GM12892 (cell line): Measurements from ENCODE around the gene PDZK1.

Experiments used
- DNase-seq: peaks from one replicate; pipeline ENCODE4 v3.0.0; 2011; ENCODE audit not compliant: insufficient read length
- FAIRE-seq: peaks from 2 replicates; lab custom pipeline; 2011; peaks lifted over from hg19 to GRCh38; lab: Jason Lieb, UNC
- POLR2A ChIP-seq: IDR thresholded peaks from 2 replicates; pipeline ENCODE4 v1.6.1; 2011; ENCODE audit warnings: low read depth, low read length, control low read depth
- POLR2AphosphoS5 ChIP-seq: IDR thresholded peaks from 2 replicates; pipeline ENCODE4 v1.6.1; 2011; ENCODE audit warnings: low read depth, low read length, control low read depth
- TAF1 ChIP-seq: IDR thresholded peaks from 2 replicates; pipeline ENCODE4 v1.6.1; 2011; ENCODE audit warnings: low read depth, mild to moderate bottlenecking, control low read depth, low read length, borderline replicate concordance

PDZK1 gene

DNA sequence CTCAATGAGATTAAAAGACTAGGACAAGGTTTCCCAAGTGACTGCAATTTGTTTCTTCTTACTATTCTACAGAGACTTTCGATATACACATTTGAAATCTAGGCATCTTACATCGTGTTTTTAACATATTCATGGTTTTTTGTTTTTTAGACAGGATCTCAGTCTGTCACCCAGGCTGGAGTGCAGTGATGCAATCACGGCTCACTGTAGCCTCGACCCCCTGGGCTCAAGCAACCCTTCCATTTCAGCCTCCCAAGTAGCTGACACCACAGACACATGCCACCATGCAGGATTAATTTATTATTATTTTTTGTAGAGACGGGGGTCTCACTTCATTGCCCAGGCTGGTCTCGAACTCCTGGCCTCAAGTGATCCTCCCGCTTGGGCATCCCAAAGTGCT is 1.5 kb downstream of the PDZK1 start:
- FAIRE-seq (no peak), DNase-seq (no peak)
- TF ChIP-seq POLR2A (no peak), TAF1 (no peak), POLR2AphosphoS5 (no peak)

GRCh38 chr1:145702826-145703225 is 4.3 kb downstream of the PDZK1 start:
- no peak for FAIRE-seq
- TF ChIP-seq POLR2AphosphoS5 (no peak), TAF1 (no peak), POLR2A (no peak)

GRCh38 chr1:145702052-145702451 is 5.1 kb downstream of the PDZK1 start:
- DNase-seq (no peak), FAIRE-seq (no peak)
- no peak for TF ChIP-seq TAF1
- no peak for TF ChIP-seq POLR2AphosphoS5
- TF ChIP-seq POLR2A, result no peak

More at GRCh38 chr1:145702826-145703225, 4.3 kb downstream of the PDZK1 start:
- DNase-seq, result no peak

DNA sequence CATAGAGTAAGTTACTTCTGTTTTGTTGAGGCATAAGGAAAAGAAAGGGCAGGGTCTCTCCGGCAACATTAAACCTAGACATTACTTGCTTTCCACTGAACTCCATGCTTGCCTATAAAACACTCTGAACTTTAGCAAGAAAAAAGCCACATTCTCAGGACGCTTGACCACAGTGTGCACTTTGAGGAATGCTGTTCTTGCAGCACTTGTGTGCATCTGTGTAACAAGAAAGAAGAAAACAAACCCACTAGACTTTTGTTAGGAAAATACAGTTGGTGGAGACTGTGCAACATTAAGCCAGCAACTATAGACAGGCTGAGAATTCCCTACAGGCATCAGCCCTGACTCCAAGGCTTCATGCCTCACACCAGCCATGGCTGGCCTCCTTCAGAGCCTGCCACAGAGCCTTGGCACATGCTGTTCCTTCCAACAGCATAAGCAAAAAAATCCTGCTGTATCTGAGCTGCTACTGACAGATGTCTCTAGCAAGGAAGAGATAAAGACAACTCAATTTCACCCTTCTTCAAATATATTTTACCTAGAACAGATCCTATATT is 5.8 kb downstream of the PDZK1 start:
- FAIRE-seq (no peak), DNase-seq (no peak)
- no peak for TF ChIP-seq POLR2A
- no peak for TF ChIP-seq TAF1
- no peak for TF ChIP-seq POLR2AphosphoS5

GRCh38 chr1:145696630-145696960 is 10.6 kb downstream of the PDZK1 start:
- TF ChIP-seq POLR2AphosphoS5 (no peak), POLR2A (no peak), TAF1 (no peak)
- FAIRE-seq (no peak), DNase-seq (no peak)

DNA sequence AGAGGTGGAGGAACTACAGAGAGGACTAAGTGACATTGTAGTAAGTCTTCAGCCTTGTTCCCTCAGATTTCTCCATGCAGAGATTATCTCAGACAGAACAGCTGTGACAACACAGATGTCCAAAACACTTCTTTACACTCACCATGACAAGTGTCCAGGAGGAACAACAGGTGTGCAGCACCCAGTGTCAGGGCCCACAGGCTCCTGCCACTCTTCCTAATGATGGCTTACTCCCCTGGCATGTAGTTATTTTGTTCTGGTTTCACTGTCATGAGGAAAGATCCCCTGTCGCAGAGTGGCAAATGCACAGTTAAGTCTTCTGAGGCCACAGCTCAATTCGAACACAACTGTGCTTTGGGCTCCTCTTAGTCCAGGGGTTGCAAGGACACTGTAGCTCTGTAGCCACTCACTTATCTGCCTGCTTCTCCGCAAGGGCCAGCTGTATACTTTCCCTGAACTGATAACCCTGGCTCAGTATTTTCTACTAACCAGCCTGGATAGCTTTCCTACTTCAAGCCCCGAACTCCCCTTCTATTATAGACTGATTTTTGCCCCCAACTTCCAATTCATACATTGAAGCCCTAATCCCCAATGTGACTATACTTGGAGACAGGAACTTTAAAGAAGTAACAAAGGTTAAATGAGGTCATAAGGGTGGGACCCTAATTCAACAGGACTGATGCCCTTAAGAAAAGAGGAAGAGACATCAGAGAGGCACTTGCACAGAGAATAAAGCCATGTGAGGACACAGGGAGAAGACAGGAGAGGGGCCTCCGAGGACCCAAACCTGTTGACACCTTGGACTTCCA is 11.1 kb downstream of the PDZK1 start:
- DNase-seq (no peak), FAIRE-seq (no peak)
- TF ChIP-seq TAF1 (no peak), POLR2A (no peak), POLR2AphosphoS5 (no peak)

GRCh38 chr1:145692785-145693443 is 14.3 kb downstream of the PDZK1 start:
- TF ChIP-seq POLR2AphosphoS5 (no peak), TAF1 (no peak), POLR2A (no peak)
- no peak for FAIRE-seq
- DNase-seq, result no peak

DNA sequence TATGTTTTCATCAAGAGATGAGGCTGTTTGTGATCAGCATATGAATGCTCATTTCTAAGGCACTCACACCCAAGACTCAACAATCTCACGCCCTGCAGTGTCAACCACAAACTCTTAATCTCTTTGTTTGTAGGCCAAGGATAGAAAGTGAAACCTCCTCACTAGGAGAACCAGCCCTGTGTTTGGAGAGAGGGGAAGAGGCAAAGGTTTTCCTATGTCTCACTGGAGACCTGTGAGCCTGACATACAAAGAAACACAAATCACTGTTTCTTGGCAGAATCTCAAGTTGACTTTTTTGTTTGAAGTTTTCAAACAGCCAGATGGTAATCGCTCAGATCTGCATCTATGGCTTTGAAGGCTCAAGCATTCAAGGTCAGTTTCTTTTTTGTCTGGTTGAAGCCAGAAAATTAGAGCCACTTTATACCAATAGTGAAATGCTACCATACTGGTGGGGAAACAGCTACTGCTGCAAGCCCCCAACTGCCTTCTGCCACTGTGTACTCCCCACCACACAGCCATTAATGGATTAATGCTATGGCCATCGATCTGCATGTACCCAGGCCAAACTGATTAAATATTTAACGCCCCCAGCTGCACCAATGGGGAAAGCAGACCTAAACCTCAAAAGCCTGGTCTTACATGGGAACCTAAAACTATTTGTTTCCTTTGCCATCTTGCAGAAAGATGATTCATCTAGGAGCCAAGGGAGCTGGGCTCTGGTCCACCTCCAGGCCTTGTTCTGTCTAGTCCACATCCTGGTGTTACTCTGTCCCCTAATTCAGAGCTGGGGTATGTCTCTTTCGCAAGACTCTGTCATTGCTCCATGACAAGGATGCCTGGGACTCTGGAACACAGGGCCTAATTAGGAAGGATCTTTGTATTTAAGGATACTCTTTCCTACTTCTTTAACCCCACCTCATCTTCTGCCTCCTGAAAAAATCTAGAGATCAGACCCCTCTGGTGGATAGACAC is 16.3 kb downstream of the PDZK1 start:
- TF ChIP-seq TAF1 (no peak), POLR2AphosphoS5 (no peak), POLR2A (no peak)
- FAIRE-seq (peak; percentile 64), DNase-seq (peak; percentile 31)

DNA sequence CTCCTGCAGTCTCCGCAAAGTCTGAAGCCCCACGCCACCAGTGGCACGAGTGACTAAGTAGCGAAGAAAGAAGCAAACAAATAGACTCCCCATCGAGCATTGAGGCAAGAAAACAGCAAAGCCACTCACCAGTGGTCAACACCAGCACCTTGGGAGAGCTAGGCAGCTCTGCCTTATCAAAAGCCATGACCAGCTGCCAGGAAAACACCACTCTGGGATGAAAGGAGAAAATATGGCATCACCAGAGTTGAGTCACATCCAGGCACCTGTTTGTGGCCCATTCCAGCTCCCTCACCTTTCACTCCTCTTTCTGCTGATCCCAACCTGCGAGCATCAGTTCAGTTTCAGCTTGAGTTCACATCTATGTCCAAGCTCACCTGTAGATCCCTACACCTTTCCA is 17.2 kb downstream of the PDZK1 start:
- no peak for FAIRE-seq
- DNase-seq, result no peak
- TF ChIP-seq POLR2A (no peak), POLR2AphosphoS5 (no peak), TAF1 (no peak)

DNA sequence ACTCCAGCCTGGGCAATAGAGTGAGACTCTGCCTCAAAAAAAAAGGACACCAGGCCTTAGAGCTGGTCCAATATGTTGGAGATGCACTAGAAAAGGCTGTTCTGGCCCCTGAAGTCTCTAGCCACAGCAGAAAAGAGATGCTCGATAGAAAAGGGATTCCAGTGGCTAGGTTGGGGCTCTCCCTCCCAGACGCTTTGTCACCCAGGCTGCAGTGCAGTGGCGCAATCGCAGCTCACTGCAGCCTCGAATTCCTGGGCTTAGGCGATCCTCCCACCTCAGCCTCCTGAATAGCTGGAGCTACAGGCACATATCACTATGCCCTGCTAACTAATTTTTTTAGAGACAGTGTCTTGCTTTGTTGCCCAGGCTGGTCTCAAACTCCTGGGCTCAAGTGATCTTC is 18.2 kb downstream of the PDZK1 start:
- DNase-seq (no peak), FAIRE-seq (no peak)
- TF ChIP-seq POLR2A (no peak), POLR2AphosphoS5 (no peak), TAF1 (no peak)
